HCT116 (cell line): Measurements from ENCODE around the gene FAM114A1. TPM values are rescaled to one million over a fixed set of nuclear protein-coding genes. Genes with fewer than 3 reads are reported as not detected.

Source experiments
- ATAC-seq: fragments of 200-7000 bp; cut with Tn5 transposase; 2 replicates; pipeline ENCODE4 v1.9.1; 2020; ENCODE audit warnings: mild to moderate bottlenecking, moderate library complexity
- BruUV-seq: library from RNA; stranded (reverse); fragments of 400-500 nt; replicated peaks from 2 replicates; lab custom pipeline; 2021; lab: Mats Ljungman, UMichigan
- CTCF ChIA-PET: fragments of 300-600 bp; sonication (Branson Sonifier 250); formaldehyde crosslinking; loops from one replicate; lab custom pipeline; 2021; ENCODE audit warnings: antibody characterized with exemption; lab: Charles Lee
- POLR2A ChIA-PET: fragments of 300-600, 350-600 bp; sonication (Branson Sonifier 250); formaldehyde crosslinking; loops from one replicate; lab custom pipeline; 2021; ENCODE audit warnings: antibody characterized with exemption; lab: Charles Lee
- RAD21 ChIA-PET, 2 experiments: fragments of 300-600 bp; sonication (Branson Sonifier 250); formaldehyde crosslinking; loops; one replicate each; lab custom pipeline; 2023; ENCODE audit warnings: low total read pairs in 2 of 2; ENCODE audit not compliant: uncharacterized antibody in 2 of 2, unreplicated experiment in 2 of 2, low non-redundant PET in 1 of 2; lab: Charles Lee
- DNase-seq: peaks from one replicate; pipeline ENCODE4 v3.0.0-alpha.2; 2010; ENCODE audit warnings: low read depth, low spot score
- H2AFZ ChIP-seq: fragments of 200-600 bp; shearing (Covaris generic), sonication (generic); 2 replicates; pipeline ENCODE4 v1.6.1; 2017; ENCODE audit warnings: low read depth, mixed run types, mixed read lengths, antibody characterized with exemption, low read length; ENCODE audit not compliant: poor library complexity, severe bottlenecking
- H3K27ac ChIP-seq: 2 replicates; pipeline ENCODE4 v1.5.1; 2012; ENCODE audit warnings: low read depth, low read length
- H3K27me3 ChIP-seq: fragments of 200-600 bp; sonication (generic); 2 replicates; pipeline ENCODE4 v1.6.1; 2016; ENCODE audit warnings: mixed run types, low read length, mixed read lengths; ENCODE audit not compliant: insufficient read depth
- H3K36me3 ChIP-seq, 2 experiments: fragments of 200-500 bp in 1 of 2; fragments of 200-600 bp in 1 of 2; sonication (Bioruptor generic) in 1 of 2; sonication (generic) in 1 of 2; 2 replicates each; pipeline versions ENCODE4 v1.5.1 to v1.6.1; 2014 to 2016; ENCODE audit warnings: low read length in 2 of 2, inconsistent platforms in 1 of 2, mixed read lengths in 1 of 2, mixed run types in 1 of 2; ENCODE audit not compliant: insufficient read depth in 2 of 2, control insufficient read depth in 1 of 2
- H3K4me1 ChIP-seq, 2 experiments: fragments of 200-600 bp in 1 of 2; sonication (generic) in 1 of 2; 2 replicates each; pipeline versions ENCODE4 v1.5.1 to v1.6.1; 2012 to 2017; ENCODE audit warnings: low read length in 2 of 2, inconsistent platforms in 1 of 2, mild to moderate bottlenecking in 1 of 2, mixed read lengths in 1 of 2, mixed run types in 1 of 2, moderate library complexity in 1 of 2; ENCODE audit not compliant: insufficient read depth in 2 of 2, control insufficient read depth in 1 of 2
- H3K4me2 ChIP-seq: fragments of 200-600 bp; sonication (generic); 2 replicates; pipeline ENCODE4 v1.6.1; 2017; ENCODE audit warnings: mixed run types, low read length, mixed read lengths
- H3K4me3 ChIP-seq, 2 experiments: fragments of 200-600 bp in 1 of 2; sonication (generic) in 1 of 2; replicated peaks in 1 of 2; 2 replicates each; pipeline ENCODE4 v1.5.1; 2011 to 2016; ENCODE audit warnings: low read length in 2 of 2, control low read depth in 1 of 2, low read depth in 1 of 2, mild to moderate bottlenecking in 1 of 2, mixed read lengths in 1 of 2, mixed run types in 1 of 2
- H3K79me2 ChIP-seq: fragments of 200-600 bp; sonication (generic); 2 replicates; pipeline ENCODE4 v1.6.1; 2017; ENCODE audit warnings: mild to moderate bottlenecking, mixed run types, low read length, moderate library complexity, mixed read lengths; ENCODE audit not compliant: insufficient read depth
- H3K9ac ChIP-seq: fragments of 200-600 bp; sonication (generic); 2 replicates; pipeline ENCODE4 v1.6.1; 2016; ENCODE audit warnings: low read length, mixed read lengths
- H3K9me2 ChIP-seq: fragments of 200-600 bp; sonication (generic), shearing (Covaris generic); 2 replicates; pipeline ENCODE4 v1.6.1; 2017; ENCODE audit warnings: mixed run types, mild to moderate bottlenecking, moderate library complexity; ENCODE audit not compliant: insufficient read depth
- H3K9me3 ChIP-seq, 2 experiments: fragments of 200-500 bp in 1 of 2; fragments of 200-600 bp in 1 of 2; sonication (Bioruptor generic) in 1 of 2; sonication (generic) in 1 of 2; 2 replicates each; pipeline ENCODE4 v1.6.1; 2014 to 2017; ENCODE audit warnings: low read length in 2 of 2, mixed read lengths in 2 of 2, inconsistent platforms in 1 of 2, low read depth in 1 of 2, mild to moderate bottlenecking in 1 of 2, mixed run types in 1 of 2, moderate library complexity in 1 of 2; ENCODE audit not compliant: control insufficient read depth in 1 of 2, insufficient read depth in 1 of 2
- H4K20me1 ChIP-seq: fragments of 200-600 bp; sonication (generic), shearing (Covaris generic); 2 replicates; pipeline ENCODE4 v1.6.1; 2017; ENCODE audit warnings: mixed run types, mild to moderate bottlenecking, moderate library complexity; ENCODE audit not compliant: insufficient read depth
- CBX3 ChIP-seq: IDR thresholded peaks from 2 replicates; pipeline ENCODE4 v1.6.1; 2012; ENCODE audit warnings: low read depth
- CEBPB ChIP-seq: IDR thresholded peaks from 2 replicates; pipeline ENCODE4 v1.6.1; 2012; ENCODE audit warnings: low read depth
- EGR1 ChIP-seq: IDR thresholded peaks from 2 replicates; pipeline ENCODE4 v1.6.1; 2012; ENCODE audit warnings: low read depth
- EZH2 ChIP-seq: fragments of 200-600 bp; sonication (generic); IDR thresholded peaks from 2 replicates; pipeline ENCODE4 v1.6.1; 2017; ENCODE audit warnings: antibody characterized with exemption, mixed run types
- EZH2phosphoT487 ChIP-seq: fragments of 200-600 bp; IDR thresholded peaks from 2 replicates; pipeline ENCODE4 v1.6.1; 2018; ENCODE audit warnings: antibody characterized with exemption, borderline replicate concordance
- FOSL1 ChIP-seq: IDR thresholded peaks from 2 replicates; pipeline ENCODE4 v1.6.1; 2012; ENCODE audit warnings: low read depth
- MAX ChIP-seq: IDR thresholded peaks from 2 replicates; pipeline ENCODE4 v1.6.1; 2012
- POLR2A ChIP-seq: IDR thresholded peaks from 2 replicates; pipeline ENCODE4 v1.7.0; 2011; ENCODE audit warnings: borderline replicate concordance; ENCODE audit not compliant: insufficient read depth, insufficient read length; ENCODE audit errors: extremely low read depth
- RAD21 ChIP-seq: IDR thresholded peaks from 2 replicates; pipeline ENCODE4 v1.6.1; 2012; ENCODE audit warnings: low read depth, mild to moderate bottlenecking
- REST ChIP-seq: IDR thresholded peaks from 2 replicates; pipeline ENCODE4 v1.6.1; 2012; ENCODE audit warnings: low read depth
- SIN3A ChIP-seq: IDR thresholded peaks from 2 replicates; pipeline ENCODE4 v1.6.1; 2012; ENCODE audit warnings: low read depth
- SP1 ChIP-seq: IDR thresholded peaks from 2 replicates; pipeline ENCODE4 v1.6.1; 2012; ENCODE audit warnings: low read depth
- SRF ChIP-seq: IDR thresholded peaks from 2 replicates; pipeline ENCODE4 v1.6.1; 2012; ENCODE audit warnings: low read depth
- TCF7L2 ChIP-seq: IDR thresholded peaks from 2 replicates; pipeline ENCODE4 v1.7.0; 2011; ENCODE audit warnings: borderline replicate concordance, inconsistent platforms; ENCODE audit not compliant: insufficient read depth, insufficient read length; ENCODE audit errors: extremely low read depth
- YY1 ChIP-seq: IDR thresholded peaks from 2 replicates; pipeline ENCODE4 v1.6.1; 2011; ENCODE audit warnings: low read length, low read depth, moderate library complexity, mild to moderate bottlenecking; ENCODE audit not compliant: insufficient replicate concordance; ENCODE audit errors: extremely low read depth
- ZBTB33 ChIP-seq: IDR thresholded peaks from 2 replicates; pipeline ENCODE4 v1.6.1; 2011; ENCODE audit warnings: mild to moderate bottlenecking, low read length, moderate library complexity; ENCODE audit not compliant: insufficient replicate concordance; ENCODE audit errors: extremely low read depth
- ZFX ChIP-seq: fragments of 450-650 bp; IDR thresholded peaks from 2 replicates; pipeline ENCODE4 v1.6.1; 2017
- ZNF274 ChIP-seq: fragments of 200-500 bp; sonication (Bioruptor generic); IDR thresholded peaks from 2 replicates; pipeline ENCODE4 v1.6.1; 2014; ENCODE audit warnings: mild to moderate bottlenecking, low read depth, low read length, inconsistent platforms
- intact Hi-C: fragments of 100-400 bp; cut with micrococcal nuclease; formaldehyde crosslinking; loops from 2 replicates; pipeline ENCODE4 v1.10.0; 2022
- total RNA-seq: library from RNA; stranded (reverse); gene quantifications from one replicate; pipeline ENCODE4 v1.2.1, GENCODE V29; 2021; ENCODE audit not compliant: unreplicated experiment
- TF ChIP-seq, protein P1 (sequence below): IDR thresholded peaks from 2 replicates; pipeline ENCODE4 v1.6.1; 2012
- TF ChIP-seq, protein P2 (sequence below), 3 experiments: fragments of 200-600 bp in 1 of 3; sonication (generic) in 1 of 3; IDR thresholded peaks in 2 of 3; conservative IDR thresholded peaks in 1 of 3; 2 replicates each; pipeline ENCODE4 v1.5.1; 2012 to 2017; ENCODE audit warnings: low read depth in 2 of 3, low read length in 2 of 3, antibody characterized with exemption in 1 of 3, borderline replicate concordance in 1 of 3, control low read depth in 1 of 3, mild to moderate bottlenecking in 1 of 3, mixed read lengths in 1 of 3, mixed run types in 1 of 3, moderate library complexity in 1 of 3; ENCODE audit not compliant: insufficient read depth in 1 of 3

Gene FAM114A1
- total RNA-seq, 1 experiment from 2014 or later = 35.6 TPM

DNA sequence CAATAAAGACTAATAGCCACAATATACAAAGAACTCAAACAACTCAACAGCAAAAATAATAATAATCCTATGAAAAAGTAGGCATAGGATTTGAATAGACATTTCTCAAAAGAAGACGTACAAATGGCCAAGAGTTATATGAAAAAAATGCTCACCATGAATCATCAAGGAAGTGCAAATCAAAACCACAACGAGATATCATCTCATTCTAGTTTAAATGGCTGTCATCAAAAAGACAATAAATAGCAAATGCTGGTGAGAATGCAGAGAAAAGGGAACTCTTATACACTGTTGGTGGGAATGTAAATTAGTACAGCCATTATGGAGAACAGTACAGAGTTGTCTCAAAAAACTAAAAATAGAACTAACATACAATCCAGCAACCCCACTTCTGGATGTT lies 29.8 kb upstream of the FAM114A1 start:
- TF ChIP-seq ZFX (no peak), SIN3A (no peak), TCF7L2 (no peak), MAX (no peak), SP1 (no peak), POLR2A (no peak), EGR1 (no peak), FOSL1 (no peak), REST (no peak), CEBPB (no peak), ZBTB33 (no peak), RAD21 (no peak), EZH2 (no peak), SRF (no peak), ZNF274 (no peak), EZH2phosphoT487 (no peak), CBX3 (no peak), YY1 (no peak)
- TF ChIP-seq, protein P1, sequence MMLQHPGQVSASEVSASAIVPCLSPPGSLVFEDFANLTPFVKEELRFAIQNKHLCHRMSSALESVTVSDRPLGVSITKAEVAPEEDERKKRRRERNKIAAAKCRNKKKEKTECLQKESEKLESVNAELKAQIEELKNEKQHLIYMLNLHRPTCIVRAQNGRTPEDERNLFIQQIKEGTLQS = no peak
- TF ChIP-seq, protein P2, sequence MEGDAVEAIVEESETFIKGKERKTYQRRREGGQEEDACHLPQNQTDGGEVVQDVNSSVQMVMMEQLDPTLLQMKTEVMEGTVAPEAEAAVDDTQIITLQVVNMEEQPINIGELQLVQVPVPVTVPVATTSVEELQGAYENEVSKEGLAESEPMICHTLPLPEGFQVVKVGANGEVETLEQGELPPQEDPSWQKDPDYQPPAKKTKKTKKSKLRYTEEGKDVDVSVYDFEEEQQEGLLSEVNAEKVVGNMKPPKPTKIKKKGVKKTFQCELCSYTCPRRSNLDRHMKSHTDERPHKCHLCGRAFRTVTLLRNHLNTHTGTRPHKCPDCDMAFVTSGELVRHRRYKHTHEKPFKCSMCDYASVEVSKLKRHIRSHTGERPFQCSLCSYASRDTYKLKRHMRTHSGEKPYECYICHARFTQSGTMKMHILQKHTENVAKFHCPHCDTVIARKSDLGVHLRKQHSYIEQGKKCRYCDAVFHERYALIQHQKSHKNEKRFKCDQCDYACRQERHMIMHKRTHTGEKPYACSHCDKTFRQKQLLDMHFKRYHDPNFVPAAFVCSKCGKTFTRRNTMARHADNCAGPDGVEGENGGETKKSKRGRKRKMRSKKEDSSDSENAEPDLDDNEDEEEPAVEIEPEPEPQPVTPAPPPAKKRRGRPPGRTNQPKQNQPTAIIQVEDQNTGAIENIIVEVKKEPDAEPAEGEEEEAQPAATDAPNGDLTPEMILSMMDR (IDR thresholded peaks at IDR 0.05 in 2 of 3, conservative IDR thresholded peaks at IDR 0.05 in 1 of 3; ENCODE audit: borderline replicate concordance in 1 of 3, insufficient read depth in 1 of 3, low read depth in 2 of 3, low read length in 2 of 3) = no peak
- ATAC-seq (no peak), DNase-seq (no peak)
- no peak overlapping the region for H3K27ac ChIP-seq
- POLR2A ChIA-PET = no interaction called here
- H3K9ac ChIP-seq = no peak overlapping the region
- intact Hi-C loops = no loop called here
- H3K36me3 ChIP-seq = no peaks in the 10 kb centered on the region
- no peak overlapping the region for H3K4me3 ChIP-seq
- H3K9me2 ChIP-seq = no peaks in the 10 kb centered on the region
- RAD21 ChIA-PET = no interaction called here
- no peaks in the 10 kb centered on the region for H4K20me1 ChIP-seq
- no peaks in the 10 kb centered on the region for H3K79me2 ChIP-seq
- CTCF ChIA-PET = no interaction called here
- BruUV-seq = no TSS peak
- peaks cover 0 to 6% of the 10 kb centered on the region in 2 experiments; a peak in 2 of 4 replicates for H3K4me1 ChIP-seq
- H3K9me3 ChIP-seq = no peaks in the 10 kb centered on the region
- H3K27me3 ChIP-seq = no peaks in the 10 kb centered on the region
- no peak overlapping the region for H2AFZ ChIP-seq
- H3K4me2 ChIP-seq = no peak overlapping the region
